ENCODE data around the gene LRRC46.

DNA sequence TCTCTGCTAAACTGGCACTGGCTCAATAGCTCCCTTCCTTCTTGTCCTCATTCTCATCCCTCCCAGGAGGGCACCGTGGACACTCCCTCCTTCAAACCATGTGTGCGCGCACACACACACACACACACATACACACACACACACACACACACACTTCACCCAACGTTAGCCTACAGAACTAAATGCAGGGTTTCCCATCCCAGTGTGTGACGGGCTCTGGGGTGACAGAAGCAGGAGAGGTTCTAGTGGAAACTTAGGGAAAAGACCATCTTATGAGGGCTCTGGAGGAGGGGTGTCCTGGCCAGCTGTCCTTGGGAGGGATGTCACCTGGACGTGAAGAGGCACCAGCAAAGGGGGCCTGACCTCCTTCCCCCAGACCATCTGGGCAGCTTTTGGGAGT is 29.6 kb upstream of the LRRC46 start:
- TF ChIP-seq, protein P1, sequence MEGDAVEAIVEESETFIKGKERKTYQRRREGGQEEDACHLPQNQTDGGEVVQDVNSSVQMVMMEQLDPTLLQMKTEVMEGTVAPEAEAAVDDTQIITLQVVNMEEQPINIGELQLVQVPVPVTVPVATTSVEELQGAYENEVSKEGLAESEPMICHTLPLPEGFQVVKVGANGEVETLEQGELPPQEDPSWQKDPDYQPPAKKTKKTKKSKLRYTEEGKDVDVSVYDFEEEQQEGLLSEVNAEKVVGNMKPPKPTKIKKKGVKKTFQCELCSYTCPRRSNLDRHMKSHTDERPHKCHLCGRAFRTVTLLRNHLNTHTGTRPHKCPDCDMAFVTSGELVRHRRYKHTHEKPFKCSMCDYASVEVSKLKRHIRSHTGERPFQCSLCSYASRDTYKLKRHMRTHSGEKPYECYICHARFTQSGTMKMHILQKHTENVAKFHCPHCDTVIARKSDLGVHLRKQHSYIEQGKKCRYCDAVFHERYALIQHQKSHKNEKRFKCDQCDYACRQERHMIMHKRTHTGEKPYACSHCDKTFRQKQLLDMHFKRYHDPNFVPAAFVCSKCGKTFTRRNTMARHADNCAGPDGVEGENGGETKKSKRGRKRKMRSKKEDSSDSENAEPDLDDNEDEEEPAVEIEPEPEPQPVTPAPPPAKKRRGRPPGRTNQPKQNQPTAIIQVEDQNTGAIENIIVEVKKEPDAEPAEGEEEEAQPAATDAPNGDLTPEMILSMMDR (IDR thresholded peaks at IDR 0.05), result no peak
- TF ChIP-seq POLR2A (IDR thresholded peaks at IDR 0.05), result no peak

Measured in thyroid gland (tissue), 4 donors.